PC-3 (cell line): ENCODE results near the gene PRKN.

Experiments
- EZH2 ChIP-seq: fragments of 300-600 bp; sonication (generic); IDR thresholded peaks from one replicate; pipeline ENCODE4 v1.6.1; 2017; ENCODE audit warnings: antibody characterized with exemption, mild to moderate bottlenecking, low read length; ENCODE audit not compliant: unreplicated experiment
- TF ChIP-seq, protein P1 (sequence below): fragments of 300-600 bp; sonication (generic); conservative IDR thresholded peaks from 2 replicates; pipeline ENCODE4 v1.5.1; 2017; ENCODE audit warnings: antibody characterized with exemption, low read depth, mild to moderate bottlenecking, low read length

DNA sequence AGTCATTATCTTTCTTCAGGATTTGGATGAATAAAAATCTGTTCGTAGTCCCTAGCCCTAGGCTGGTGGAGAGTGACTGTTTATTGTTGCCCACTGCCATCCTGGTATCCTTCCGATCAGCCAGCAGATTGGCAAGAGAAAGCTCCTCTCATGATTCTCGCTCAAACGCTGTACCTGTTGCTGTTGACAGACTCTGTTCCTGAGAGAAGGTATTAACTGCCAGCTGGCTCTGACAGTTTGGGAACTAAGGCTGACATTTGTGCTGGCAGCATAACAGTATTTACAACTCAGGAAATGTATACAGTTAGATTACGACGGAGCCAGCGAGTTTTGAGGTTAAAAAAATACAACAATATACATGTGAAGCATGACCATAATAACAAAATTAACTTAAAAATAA is 674.5 kb downstream of the PRKN start:
- no peak for TF ChIP-seq EZH2
- TF ChIP-seq, protein P1, sequence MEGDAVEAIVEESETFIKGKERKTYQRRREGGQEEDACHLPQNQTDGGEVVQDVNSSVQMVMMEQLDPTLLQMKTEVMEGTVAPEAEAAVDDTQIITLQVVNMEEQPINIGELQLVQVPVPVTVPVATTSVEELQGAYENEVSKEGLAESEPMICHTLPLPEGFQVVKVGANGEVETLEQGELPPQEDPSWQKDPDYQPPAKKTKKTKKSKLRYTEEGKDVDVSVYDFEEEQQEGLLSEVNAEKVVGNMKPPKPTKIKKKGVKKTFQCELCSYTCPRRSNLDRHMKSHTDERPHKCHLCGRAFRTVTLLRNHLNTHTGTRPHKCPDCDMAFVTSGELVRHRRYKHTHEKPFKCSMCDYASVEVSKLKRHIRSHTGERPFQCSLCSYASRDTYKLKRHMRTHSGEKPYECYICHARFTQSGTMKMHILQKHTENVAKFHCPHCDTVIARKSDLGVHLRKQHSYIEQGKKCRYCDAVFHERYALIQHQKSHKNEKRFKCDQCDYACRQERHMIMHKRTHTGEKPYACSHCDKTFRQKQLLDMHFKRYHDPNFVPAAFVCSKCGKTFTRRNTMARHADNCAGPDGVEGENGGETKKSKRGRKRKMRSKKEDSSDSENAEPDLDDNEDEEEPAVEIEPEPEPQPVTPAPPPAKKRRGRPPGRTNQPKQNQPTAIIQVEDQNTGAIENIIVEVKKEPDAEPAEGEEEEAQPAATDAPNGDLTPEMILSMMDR, result no peak
